IMR-90 (cell line): Measurements from ENCODE around the gene GPR135.

ENCODE experiments used
- BHLHE40 ChIP-seq: fragments of 150-350 bp; IDR thresholded peaks from 2 replicates; pipeline ENCODE4 v1.6.1; 2016; ENCODE audit warnings: mild to moderate bottlenecking, low read depth, low read length
- ELK1 ChIP-seq: fragments of 150-350 bp; IDR thresholded peaks from 2 replicates; pipeline ENCODE4 v1.6.1; 2016; ENCODE audit warnings: low read depth, mild to moderate bottlenecking, low read length, moderate library complexity, borderline replicate concordance
- MAFK ChIP-seq: IDR thresholded peaks from 2 replicates; pipeline ENCODE4 v1.6.1; 2012; ENCODE audit warnings: low read depth, low read length, improper control_type of control experiment
- MXI1 ChIP-seq: IDR thresholded peaks from 2 replicates; pipeline ENCODE4 v1.6.1; 2012; ENCODE audit warnings: low read depth, mild to moderate bottlenecking, low read length, moderate library complexity, borderline replicate concordance
- POLR2A ChIP-seq: IDR thresholded peaks from 2 replicates; pipeline ENCODE4 v1.6.1; 2012; ENCODE audit warnings: mild to moderate bottlenecking, low read depth, low read length
- RAD21 ChIP-seq: IDR thresholded peaks from 2 replicates; pipeline ENCODE4 v1.6.1; 2012; ENCODE audit warnings: low read length, improper control_type of control experiment
- RFX5 ChIP-seq: IDR thresholded peaks from 2 replicates; pipeline ENCODE4 v1.8.0; 2012; ENCODE audit warnings: low read depth, mild to moderate bottlenecking, low read length, moderate library complexity
- TF ChIP-seq, protein P1 (sequence below): conservative IDR thresholded peaks from 2 replicates; pipeline ENCODE4 v1.5.1; 2012; ENCODE audit warnings: mild to moderate bottlenecking, low read depth, low read length, improper control_type of control experiment
- TF ChIP-seq, protein P2 (sequence below): fragments of 150-350 bp; IDR thresholded peaks from 2 replicates; pipeline ENCODE4 v1.6.1; 2017; ENCODE audit warnings: mild to moderate bottlenecking, antibody characterized with exemption, low read length, low read depth

DNA sequence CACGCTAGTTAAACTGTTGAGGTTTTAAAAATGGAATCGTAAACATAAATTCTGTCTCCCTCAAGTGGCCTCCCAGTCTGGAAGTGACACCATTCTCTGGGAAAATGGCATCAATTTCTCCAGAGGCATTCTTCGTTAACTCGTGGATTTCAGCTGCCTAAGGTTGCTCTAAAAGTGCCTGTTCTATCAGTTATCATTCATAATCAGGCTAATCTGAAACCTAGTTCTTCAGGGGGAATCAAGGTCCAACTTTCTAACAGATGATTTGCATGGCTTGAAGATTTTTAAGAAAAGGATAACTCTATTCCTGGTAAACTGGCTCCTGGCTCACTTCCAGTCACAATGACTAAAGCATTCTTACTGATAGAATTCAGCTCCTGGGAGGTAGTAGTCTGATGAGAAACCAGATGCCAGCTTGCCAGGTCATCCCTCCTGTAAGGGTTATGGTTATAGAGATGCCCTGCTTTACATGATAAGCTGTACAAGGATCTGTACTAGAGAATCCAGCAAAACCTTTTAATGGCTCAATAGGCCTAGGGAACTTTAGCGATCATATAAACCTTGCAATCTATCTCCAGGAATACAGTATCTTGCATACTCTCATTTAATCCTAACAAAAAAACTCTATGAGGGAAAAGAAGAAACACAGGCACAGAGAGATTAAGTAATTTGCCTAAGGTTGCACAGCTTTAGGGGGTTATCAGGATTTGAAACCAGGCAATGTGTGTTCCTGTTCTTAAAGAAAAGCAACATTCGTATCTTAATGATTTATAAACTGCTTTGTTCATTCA is 17.6 kb upstream of the GPR135 start:
- TF ChIP-seq, protein P1, sequence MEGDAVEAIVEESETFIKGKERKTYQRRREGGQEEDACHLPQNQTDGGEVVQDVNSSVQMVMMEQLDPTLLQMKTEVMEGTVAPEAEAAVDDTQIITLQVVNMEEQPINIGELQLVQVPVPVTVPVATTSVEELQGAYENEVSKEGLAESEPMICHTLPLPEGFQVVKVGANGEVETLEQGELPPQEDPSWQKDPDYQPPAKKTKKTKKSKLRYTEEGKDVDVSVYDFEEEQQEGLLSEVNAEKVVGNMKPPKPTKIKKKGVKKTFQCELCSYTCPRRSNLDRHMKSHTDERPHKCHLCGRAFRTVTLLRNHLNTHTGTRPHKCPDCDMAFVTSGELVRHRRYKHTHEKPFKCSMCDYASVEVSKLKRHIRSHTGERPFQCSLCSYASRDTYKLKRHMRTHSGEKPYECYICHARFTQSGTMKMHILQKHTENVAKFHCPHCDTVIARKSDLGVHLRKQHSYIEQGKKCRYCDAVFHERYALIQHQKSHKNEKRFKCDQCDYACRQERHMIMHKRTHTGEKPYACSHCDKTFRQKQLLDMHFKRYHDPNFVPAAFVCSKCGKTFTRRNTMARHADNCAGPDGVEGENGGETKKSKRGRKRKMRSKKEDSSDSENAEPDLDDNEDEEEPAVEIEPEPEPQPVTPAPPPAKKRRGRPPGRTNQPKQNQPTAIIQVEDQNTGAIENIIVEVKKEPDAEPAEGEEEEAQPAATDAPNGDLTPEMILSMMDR = no peak
- TF ChIP-seq POLR2A = peak; percentile 87; the same call in 1 of the 2 replicates
- no peak for TF ChIP-seq ELK1
- no peak for TF ChIP-seq RAD21
- no peak for TF ChIP-seq MXI1
- no peak for TF ChIP-seq BHLHE40
- TF ChIP-seq, protein P2, sequence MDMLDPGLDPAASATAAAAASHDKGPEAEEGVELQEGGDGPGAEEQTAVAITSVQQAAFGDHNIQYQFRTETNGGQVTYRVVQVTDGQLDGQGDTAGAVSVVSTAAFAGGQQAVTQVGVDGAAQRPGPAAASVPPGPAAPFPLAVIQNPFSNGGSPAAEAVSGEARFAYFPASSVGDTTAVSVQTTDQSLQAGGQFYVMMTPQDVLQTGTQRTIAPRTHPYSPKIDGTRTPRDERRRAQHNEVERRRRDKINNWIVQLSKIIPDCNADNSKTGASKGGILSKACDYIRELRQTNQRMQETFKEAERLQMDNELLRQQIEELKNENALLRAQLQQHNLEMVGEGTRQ = no peak
- peak; percentile 25; the same call in 1 of the 2 replicates for TF ChIP-seq MAFK
- TF ChIP-seq RFX5 = no peak
